K562 treated with DMSO at 1 percent for 4 hours (cell line): Measurements from ENCODE around the gene CTSH. TPM values are rescaled to one million over a fixed set of nuclear protein-coding genes. Genes with fewer than 3 reads are reported as not detected.

Source experiments
- total RNA-seq: library from RNA; unstranded; fragments of 300-600 nt; gene quantifications from 2 replicates; pipeline ENCODE4 v1.2.3, GENCODE V29; 2022; ENCODE audit not compliant: insufficient read depth

Gene CTSH
- total RNA-seq, result 129 and 147 TPM in 2 replicates

DNA sequence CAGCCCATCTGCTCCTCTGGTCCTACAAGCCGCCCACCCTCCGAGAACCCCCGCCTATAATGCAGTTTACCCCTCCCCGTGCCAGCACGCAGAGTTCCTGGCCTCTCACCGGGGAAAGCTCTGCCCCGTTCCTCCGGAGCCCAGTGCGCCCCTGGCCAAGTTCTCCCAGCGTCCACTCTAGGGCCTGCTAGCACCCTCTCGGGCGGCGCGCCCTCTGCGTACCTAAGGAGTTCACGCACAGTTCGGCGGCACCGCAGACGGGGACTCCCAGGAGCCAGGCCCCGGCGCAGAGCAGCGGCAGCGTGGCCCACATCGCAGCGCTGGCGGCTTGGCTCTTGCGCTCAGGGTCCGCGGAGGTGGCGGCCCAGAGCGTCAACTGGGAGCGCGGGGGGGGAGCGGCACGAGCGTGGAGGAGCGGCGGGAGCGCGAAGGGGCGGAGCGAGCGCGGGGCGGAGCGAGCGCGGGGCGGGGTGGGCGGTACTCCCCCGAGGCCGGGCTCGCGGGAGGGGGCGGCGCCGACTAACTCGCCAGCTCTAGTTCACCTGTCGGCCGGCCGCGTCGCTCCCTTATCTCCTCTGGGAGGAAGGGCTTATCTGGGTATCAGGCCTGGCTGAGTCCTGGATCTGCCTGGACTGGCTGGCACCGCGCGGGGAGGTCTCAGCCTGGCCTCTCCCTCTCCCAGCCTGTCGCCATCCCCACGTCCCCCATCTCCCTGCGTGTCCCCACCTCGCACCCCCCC lies at the start of gene CTSH:
Gene CTSH, minus strand, starts transcription at position 378 of the 739 bp plus-strand sequence. Its CDS starts 65 bp downstream, at position 313.

DNA sequence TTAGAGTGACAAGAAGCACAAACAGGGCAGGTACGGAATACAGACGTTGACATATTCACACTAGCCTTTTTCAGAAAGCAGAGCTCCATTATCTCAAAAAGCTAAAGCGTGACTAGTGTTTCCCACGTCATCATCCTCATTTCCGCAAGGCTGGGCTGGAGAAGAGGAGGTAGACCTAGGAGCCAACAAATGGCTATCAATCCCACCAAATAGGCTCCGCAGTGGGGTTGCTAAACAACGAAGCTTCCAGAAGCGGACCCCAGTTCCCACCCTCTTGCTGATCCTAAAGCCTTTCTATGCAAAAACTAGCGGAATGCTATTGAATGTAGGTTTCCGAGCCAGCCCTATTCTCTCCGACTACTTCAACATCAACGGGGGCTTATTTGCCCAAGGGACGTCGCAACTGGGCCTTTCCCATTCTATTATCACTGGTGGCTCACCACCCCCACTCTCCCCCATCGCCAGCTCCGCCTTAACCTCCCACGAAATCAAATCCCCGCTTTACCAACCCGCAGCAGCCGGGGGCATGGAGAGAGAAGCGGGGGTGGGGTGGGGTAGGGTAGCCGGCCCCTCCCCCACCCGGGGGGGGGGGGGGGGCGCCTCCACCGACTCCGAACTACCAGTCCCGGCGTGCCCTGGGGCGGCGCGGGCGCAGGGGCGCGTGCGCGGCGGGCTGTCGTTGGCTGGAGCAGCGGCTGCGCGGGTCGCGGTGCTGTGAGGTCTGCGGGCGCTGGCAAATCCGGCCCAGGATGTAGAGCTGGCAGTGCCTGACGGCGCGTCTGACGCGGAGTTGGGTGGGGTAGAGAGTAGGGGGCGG lies 72.5 kb downstream of the CTSH start, which contains the start of gene MORF4L1:
Gene MORF4L1, plus strand, starts transcription at position 736 of the 817 bp plus-strand sequence. CDS start 128 bp downstream, outside the sequence.

Other genes with a start within 250 kb of the CTSH start
- gene ADAMTS7, start 133.6 kb downstream of the CTSH start, total RNA-seq, result not detected in 2 replicates
- 202 and 219 TPM in 2 replicates for gene MORF4L1, start 72.2 kb downstream of the CTSH start, total RNA-seq
- gene RASGRF1, start 145.7 kb upstream of the CTSH start, total RNA-seq, result not detected in 2 replicates